Measurements from ENCODE around the gene C18orf63.
A peak's percentile ranks its signal among the peaks of the same experiment; 100 is the strongest.

Gene C18orf63

DNA sequence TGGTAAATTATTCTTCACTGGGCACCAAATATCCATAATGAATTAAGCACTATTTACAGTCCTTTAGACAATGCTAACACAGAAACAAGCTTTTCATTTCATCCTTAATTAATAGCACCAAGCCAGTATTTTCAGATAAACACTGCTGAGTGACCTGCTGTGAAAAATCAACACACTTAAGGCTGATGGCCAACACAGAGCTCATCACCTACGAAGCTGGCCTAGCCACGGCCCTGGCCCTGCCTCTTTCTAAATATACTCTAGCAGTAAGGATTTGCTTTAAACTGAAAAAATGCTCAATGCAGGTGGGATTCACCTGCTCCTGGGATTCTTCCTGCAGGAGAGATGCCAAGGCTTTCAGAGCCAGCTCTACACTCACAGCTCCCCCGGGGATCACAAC is 42.2 kb upstream of the C18orf63 start:
- Mint-ChIP-seq H3K9me3 (no peaks in the 10 kb centered on the region), H3K4me3 (no peak overlapping the region), H3K27ac (no peak overlapping the region), H3K4me1 (peaks cover 58% of the 10 kb centered on the region), H3K27me3 (ENCODE audit: low read depth, poor library complexity) (peaks cover 2% of the 10 kb centered on the region), H3K36me3 (ENCODE audit: low read depth) (peaks cover 5% of the 10 kb centered on the region)
- TF ChIP-seq, protein P1, sequence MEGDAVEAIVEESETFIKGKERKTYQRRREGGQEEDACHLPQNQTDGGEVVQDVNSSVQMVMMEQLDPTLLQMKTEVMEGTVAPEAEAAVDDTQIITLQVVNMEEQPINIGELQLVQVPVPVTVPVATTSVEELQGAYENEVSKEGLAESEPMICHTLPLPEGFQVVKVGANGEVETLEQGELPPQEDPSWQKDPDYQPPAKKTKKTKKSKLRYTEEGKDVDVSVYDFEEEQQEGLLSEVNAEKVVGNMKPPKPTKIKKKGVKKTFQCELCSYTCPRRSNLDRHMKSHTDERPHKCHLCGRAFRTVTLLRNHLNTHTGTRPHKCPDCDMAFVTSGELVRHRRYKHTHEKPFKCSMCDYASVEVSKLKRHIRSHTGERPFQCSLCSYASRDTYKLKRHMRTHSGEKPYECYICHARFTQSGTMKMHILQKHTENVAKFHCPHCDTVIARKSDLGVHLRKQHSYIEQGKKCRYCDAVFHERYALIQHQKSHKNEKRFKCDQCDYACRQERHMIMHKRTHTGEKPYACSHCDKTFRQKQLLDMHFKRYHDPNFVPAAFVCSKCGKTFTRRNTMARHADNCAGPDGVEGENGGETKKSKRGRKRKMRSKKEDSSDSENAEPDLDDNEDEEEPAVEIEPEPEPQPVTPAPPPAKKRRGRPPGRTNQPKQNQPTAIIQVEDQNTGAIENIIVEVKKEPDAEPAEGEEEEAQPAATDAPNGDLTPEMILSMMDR (IDR thresholded peaks at IDR 0.05), result no peak
- no peak for DNase-seq

- peak overlapping the region; percentile 58 for H3K27ac Mint-ChIP-seq
- H3K27me3 Mint-ChIP-seq (ENCODE audit: low read depth, poor library complexity), result no peaks in the 10 kb centered on the region
- TF ChIP-seq, protein P1 (IDR thresholded peaks at IDR 0.05), result no peak
- H3K4me1 Mint-ChIP-seq, result peaks cover 45% of the 10 kb centered on the region
- no peaks in the 10 kb centered on the region for H3K9me3 Mint-ChIP-seq
- DNase-seq, result no peak
- H3K36me3 Mint-ChIP-seq (ENCODE audit: low read depth), result peaks cover 5% of the 10 kb centered on the region
- no peak overlapping the region for H3K4me3 Mint-ChIP-seq
These were observed 40.9 kb upstream of the C18orf63 start for GRCh38 chr18:74274700-74275099.

DNA sequence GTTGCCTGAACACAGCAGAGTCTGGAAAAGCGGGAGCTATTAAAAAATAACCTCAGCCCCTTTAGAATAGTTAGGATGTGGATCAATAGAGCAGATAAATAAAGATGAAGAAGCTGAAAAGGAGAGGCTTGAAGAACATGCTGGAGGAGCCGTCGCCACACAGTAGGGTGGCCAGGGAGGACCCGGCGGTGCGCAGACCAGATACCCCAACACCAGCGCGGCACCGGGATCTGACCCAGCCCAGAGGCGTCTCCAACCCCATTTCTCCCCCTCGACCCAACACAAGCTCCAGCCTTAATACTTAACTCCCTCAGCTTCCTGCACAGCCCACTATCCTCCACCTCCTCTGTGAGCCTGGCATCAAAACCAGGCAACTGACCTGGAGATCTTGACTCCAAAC is 39.9 kb upstream of the C18orf63 start:
- no peak for DNase-seq
- TF ChIP-seq, protein P1 (IDR thresholded peaks at IDR 0.05), result no peak
- no peak overlapping the region for H3K4me3 Mint-ChIP-seq
- no peaks in the 10 kb centered on the region for H3K9me3 Mint-ChIP-seq
- H3K27me3 Mint-ChIP-seq (ENCODE audit: low read depth, poor library complexity), result no peaks in the 10 kb centered on the region
- H3K27ac Mint-ChIP-seq, result peak overlapping the region; percentile 56
- H3K36me3 Mint-ChIP-seq (ENCODE audit: low read depth), result peaks cover 5% of the 10 kb centered on the region
- peaks cover 41% of the 10 kb centered on the region for H3K4me1 Mint-ChIP-seq

GRCh38 chr18:74276609-74277008 is 39.0 kb upstream of the C18orf63 start:
- Mint-ChIP-seq H3K4me1 (peaks cover 50% of the 10 kb centered on the region), H3K9me3 (no peaks in the 10 kb centered on the region), H3K4me3 (no peak overlapping the region), H3K36me3 (ENCODE audit: low read depth) (peaks cover 5% of the 10 kb centered on the region), H3K27ac (peak overlapping the region; percentile 6), H3K27me3 (ENCODE audit: low read depth, poor library complexity) (no peaks in the 10 kb centered on the region)
- DNase-seq, result no peak
- TF ChIP-seq, protein P1 (IDR thresholded peaks at IDR 0.05), result no peak

DNA sequence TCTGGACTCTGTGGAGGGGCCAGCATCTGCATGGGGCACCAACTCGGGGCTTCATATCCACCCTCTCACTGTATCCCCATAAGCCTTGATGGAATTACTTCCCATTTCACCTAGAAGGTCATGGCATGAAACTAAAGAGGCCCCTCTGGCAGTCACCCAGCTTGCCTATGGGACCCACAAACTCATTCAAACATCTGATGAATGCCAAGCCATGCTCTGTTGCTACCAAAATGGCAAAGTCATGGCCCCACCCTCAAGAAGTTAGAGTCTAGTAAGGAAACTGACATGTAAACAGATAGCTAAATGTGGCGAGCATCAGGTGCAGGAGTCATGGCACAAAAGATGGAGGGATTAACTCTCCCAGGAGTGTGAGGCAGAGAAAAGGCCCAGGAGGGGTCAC is 38.3 kb upstream of the C18orf63 start:
- Mint-ChIP-seq H3K36me3 (ENCODE audit: low read depth) (peaks cover 5% of the 10 kb centered on the region), H3K27me3 (ENCODE audit: low read depth, poor library complexity) (no peaks in the 10 kb centered on the region), H3K4me3 (no peak overlapping the region)

DNA sequence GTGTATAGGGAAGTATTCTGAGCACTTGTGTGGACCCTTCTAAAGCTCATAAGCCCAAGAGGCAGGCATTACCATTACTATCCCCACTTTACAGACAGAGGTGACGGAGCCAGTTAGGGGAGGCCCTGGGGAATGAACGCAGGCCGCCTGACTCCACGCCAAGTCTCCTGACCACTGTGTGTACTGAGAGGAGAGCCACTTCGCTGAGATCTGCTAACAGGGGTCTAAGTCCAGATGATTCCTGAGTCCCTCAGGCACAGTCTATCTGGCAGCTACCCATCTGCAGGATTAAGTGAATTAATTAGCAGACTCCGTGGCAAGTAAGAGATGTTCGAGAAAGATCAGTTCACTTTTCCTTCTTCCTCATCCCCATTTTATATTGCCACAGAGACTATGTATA is 37.6 kb upstream of the C18orf63 start:
- H3K27ac Mint-ChIP-seq, result no peak overlapping the region
- TF ChIP-seq, protein P1 (IDR thresholded peaks at IDR 0.05), result no peak
- DNase-seq, result no peak
- no peaks in the 10 kb centered on the region for H3K9me3 Mint-ChIP-seq
- peaks cover 5% of the 10 kb centered on the region for H3K36me3 Mint-ChIP-seq (ENCODE audit: low read depth)
- H3K27me3 Mint-ChIP-seq (ENCODE audit: low read depth, poor library complexity), result no peaks in the 10 kb centered on the region
- peaks cover 56% of the 10 kb centered on the region for H3K4me1 Mint-ChIP-seq
- no peak overlapping the region for H3K4me3 Mint-ChIP-seq

More for the DNA sequence above, 38.3 kb upstream of the C18orf63 start:
- H3K9me3 Mint-ChIP-seq, result no peaks in the 10 kb centered on the region
- DNase-seq, result no peak
- TF ChIP-seq, protein P1 (IDR thresholded peaks at IDR 0.05), result no peak
- peaks cover 53% of the 10 kb centered on the region for H3K4me1 Mint-ChIP-seq
- no peak overlapping the region for H3K27ac Mint-ChIP-seq

Data from nephron progenitor cell (in vitro differentiated cells).